GM18517 (cell line): Measurements from ENCODE around the gene PVRIG.
"Not testable (repeated sequence)": the region's sequence is repeated elsewhere in the genome, so short reads cannot be mapped to it uniquely, and the experiment has no call there.

ENCODE experiments used
- ATAC-seq: cut with Tn5 transposase; IDR thresholded peaks from one replicate; pipeline ENCODE4 v1.9.1; 2021; ENCODE audit warnings: mild to moderate bottlenecking, moderate library complexity; ENCODE audit not compliant: unreplicated experiment

The PVRIG gene

DNA sequence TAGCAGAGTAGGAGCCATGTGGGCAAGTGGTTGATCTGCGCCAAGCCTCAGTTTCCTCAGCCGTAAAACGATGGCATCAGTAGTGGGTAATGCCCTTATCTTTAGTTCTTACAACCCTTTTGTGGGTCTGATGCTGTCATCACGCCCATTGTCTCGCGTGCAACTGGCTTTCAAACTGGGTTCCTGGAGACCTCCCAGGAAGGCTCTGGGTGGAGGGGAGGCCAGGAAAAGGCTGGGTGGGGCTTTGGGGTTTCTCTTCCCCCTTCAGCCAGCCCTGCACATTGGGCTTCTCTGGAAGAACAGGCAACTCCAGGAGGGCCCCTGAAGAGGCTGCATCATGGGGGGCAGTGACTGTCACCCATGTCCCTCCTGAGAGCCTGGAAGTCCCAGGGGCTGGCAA, 5.1 kb downstream of the PVRIG start:
- ATAC-seq, result not testable (repeated sequence)

DNA sequence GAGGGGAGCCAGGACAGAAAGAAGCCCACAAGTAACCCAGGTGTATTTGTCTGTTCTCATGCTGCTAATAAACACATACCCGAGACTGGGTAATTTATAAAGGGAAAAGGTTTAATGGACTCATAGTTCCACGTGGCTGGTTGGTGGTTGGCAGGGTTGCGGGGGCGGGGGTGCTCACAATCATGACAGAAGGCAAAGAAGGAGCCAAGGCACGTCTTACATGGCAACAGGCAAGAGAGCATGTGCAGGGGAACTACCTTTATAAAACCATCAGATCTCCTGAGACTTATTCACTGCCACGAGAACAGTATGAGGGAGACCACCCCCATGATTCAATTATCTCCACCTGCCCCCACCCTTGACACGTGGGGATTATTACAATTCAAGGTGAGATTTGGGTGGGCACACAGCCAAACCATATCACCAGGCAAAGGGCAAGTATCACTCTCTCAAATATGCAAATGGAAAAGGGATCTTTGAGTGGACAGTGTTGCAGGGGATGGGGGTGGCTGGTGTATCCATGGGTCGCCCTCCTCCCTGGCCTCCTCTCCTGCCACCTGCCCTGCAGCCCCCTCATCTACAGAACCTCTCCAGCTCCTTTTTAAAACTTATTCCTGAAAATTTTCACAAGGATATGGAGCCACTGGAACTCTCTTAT, 15.0 kb downstream of the PVRIG start:
- not testable (repeated sequence) for ATAC-seq

DNA sequence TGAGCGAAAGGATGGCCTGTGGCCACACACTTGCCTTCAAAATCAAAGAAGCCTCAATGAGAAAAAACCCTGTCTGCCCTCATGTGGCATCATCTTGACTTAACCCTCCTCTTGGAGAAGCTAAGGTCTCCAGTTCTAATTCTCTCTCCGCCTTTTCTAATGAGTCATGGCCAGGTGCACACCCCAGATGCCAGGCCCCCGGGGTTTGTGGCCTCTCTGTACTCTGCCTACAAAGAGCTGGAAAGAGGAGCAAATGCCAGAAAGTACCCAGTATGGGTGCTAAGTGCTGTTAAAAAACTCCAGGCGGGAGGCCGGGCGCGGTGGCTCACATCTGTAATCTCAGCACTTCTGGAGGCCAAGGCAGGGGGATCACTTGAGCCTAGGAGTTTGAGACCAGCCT, 20.2 kb downstream of the PVRIG start:
- ATAC-seq, result not testable (repeated sequence)

DNA sequence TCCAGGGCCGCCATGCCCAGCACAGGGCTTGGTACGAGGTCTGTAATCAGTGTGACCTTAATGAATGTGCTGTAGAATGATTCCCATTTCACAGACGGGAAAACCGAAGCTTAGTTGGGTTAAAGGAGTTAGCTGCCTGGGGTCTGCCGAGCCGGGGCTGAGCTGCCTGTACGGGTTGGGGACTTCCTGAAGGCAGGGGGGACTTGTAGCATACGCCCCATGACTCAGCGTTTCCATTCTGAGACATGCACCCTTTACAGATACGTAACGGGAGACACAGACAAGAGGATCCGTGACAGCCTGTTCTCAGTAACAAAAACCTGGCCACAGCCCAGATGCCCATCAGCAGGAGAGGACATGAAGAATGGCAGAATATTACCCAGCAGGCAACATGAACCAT, 23.6 kb downstream of the PVRIG start:
- not testable (repeated sequence) for ATAC-seq

DNA sequence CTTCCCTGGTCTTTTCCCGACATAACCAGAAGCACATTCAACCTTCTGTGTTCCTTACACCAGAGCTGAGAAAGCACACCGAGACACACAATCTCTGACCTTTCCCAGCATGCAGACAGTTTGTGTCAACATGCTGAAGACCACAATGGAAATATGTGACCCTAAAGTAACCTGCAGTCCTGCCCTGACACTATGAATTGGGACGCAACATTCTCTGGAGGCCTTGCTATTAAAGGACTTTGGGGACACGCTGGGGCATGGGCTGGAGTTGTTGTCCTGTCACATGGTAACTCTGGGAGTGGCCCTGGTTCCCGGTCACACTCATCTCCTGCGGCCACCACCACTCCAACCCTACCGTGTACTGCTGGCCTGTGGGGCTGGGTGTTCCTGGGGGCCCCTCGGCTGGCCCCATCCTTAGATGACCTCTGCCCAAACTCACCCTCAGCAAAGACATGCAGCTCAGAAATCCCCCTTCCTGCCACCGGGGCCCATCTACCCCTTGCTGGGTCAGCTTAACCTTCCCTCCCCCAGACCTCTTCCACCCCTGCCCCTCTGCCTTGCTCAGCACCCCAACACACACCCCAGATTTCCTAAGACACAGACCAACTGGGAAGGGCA, 25.3 kb downstream of the PVRIG start:
- ATAC-seq, result not testable (repeated sequence)

DNA sequence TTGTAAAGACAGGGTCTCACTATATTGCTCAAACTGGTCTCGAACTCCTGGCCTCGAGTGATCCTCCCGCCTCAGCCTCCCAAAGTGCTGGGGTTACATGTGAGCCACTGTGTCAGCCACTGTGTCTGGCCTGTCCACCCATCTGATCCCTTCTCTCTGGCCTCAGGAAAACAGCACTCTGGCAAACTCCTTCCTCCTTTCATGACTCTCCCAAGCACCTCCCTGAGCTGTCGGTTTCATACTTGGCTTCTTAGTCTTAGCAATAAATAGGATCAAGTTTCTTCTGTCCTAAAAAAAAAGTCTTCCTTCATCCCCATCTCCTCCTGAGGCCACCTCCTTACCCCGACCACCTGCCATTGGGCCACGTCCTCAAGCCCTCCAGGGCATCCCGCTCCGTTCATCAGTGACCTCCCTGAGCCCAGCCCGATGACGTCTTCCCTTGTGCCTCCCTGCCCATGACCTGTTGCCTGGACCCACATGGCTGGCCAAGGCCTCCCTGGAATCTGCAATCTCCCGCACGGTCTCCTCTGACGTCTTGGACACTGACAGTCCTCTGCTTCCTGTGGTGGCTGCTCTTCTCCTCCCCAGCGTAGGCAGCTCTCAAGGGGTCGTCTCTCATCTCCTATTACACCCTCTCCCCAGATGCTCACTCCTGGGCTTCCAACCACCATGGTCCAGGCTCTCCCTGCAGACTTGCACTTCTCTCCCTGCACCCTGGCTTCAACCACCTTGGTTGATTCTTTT, 26.5 kb downstream of the PVRIG start:
- not testable (repeated sequence) for ATAC-seq

DNA sequence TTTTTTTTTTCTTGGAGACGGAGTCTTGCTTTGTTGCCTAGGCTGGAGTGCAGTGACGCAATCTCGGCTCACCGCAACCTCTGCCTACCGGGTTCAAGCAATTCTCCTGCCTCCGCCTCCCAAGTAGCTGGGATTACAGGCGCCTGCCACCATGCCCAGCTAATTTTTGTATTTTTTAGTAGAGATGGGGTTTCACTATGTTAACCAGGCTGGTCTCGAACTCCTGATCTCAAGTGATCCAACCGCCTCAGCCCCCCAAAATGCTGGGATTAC, 27.1 kb downstream of the PVRIG start:
- not testable (repeated sequence) for ATAC-seq

DNA sequence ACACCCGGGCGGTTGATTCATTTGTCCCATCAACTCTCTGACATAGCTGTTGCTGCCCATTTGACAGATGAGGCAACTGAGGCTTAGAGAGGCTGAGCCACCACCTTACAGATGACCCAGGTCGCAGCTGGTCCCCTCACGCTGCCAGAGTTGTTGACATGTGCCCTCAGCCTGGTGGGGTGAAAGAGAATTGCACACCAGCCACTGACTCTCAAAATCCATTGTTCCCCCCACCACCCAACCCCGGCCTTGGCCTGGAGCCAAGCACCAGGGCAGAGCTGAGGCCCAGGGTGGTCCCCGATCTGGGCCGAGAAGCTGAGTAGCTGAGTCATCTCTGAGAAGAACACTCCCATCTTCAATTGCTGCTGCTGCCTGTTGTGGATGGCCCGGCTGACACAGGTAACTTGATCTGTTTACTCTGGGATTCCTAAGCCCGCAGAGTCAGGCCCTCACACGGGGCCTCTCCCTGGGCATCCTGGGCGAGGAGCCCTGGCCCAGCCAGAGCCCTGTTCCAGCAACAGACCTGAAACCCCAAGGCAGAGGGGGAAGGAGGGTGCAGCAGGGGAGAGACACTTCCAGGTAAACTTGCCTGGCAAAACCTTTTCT, 27.5 kb downstream of the PVRIG start:
- ATAC-seq, result no peak

DNA sequence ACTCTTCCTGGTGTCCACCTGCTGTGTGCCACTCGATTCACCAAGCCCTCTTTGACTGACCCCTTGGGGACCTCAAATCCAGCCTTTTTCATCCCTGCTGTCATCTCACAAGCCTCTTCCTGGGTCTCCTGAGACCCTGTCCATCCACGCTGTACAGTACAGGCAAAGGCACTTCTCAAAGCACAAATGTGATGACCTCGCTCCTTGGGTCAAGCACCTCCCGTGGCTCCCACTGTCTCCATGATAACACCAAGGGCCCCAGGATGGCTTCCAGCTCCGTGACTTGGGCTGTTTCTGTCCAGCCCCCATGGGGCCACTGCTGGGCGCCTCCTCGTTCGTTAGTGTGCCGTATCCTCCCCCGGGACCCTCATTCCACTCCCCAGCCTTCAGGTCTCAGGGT, 28.7 kb downstream of the PVRIG start:
- no peak for ATAC-seq

DNA sequence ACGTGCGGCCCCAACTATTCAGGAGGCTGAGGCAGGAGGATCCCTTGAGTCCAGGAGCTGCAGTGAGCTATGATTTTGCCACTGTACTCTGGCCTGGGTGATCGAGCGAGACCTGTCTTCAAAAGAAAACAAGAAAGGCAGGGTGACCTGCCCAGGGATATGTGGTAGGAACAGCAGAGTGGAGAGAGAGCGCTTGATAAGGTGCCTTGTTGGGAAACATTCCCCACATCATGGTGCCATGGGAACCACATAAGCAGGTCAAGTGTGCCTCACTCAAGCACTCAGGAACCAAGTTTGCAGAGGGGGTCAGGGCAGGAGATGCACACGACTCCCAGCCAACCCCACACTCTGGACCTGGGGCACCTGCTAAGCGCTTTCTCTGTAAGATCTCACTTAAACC, 37.3 kb downstream of the PVRIG start:
- ATAC-seq, result no peak

DNA sequence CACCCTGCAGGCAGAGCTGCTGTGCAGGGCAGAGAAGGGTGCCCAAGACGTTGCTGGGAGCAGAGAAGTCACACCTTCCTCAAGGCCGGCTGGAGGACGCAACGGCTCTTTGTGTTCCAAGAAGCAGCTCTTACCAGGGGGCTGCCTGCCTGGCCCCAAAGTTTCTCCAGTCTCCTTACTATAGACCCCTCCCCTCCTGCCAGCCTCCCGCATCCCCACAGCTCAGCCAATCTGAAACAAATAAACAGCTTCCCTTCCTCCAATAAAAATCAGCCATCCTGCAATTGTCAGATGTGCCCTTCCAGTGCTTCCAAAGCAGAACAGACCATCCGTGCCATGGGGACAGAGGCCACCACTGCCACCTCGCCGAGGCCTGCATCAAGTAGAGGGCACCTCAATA, 40.2 kb downstream of the PVRIG start:
- not testable (repeated sequence) for ATAC-seq

DNA sequence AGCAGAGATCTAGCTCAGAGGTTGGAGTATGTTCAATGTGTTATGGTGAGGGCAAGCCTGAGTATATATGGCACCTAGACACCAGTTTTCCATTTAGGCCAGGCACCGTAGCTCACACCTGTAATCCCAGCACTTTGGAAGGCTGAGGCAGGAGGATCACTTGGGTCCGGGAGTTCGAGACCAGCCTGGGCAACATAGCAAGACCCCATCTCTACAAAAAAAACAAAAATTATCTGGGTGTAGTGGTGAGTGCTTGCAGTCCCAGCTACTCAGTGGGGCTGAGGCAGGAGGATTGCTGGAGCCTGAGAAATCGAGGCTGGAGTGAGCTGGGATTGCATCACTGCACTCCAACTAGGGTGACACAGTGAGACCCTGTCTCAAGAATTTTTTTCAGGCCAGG, 43.1 kb downstream of the PVRIG start:
- not testable (repeated sequence) for ATAC-seq

DNA sequence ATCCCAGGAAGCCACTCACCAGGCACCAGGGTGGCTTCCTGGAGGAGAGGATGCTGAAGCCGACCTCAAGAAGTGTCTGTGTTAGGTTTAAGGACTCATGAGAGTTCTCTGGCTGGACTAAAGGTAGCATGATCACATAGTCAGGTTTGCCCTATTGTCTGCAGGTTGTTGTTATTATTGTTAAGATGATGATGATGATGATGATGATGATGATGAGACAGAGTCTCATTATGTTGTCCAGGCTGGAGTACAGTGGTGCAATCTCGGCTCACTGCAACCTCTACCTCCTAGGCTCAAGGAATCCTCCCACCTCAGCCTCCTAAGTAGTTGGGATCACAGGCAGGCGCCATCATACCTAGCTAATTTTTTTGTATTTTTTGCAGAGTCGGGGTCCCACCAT, 44.5 kb downstream of the PVRIG start:
- not testable (repeated sequence) for ATAC-seq

DNA sequence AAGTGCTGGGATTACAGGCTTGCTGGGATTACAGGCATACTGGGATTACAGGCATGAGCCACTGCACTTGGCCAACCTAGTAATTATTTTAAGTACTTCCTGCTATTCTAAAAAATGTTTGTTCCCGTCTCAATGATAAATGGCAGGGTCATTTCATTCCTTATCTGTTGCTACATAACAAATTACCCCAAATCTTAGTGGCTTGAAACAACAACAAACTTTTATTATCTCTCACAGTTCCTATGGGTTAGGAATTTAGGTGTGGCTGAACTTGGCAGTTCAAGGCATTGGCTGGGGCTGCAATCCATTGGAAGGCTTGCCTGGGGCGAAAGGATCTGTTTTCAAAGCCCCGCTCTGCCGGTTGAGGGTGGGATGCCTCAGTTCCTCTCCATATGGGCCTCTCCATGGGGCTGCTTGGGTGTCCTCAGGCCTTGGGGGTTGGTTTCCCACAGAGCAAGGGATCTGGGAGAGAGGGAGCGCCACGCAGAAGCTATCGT, 45.0 kb downstream of the PVRIG start:
- not testable (repeated sequence) for ATAC-seq

DNA sequence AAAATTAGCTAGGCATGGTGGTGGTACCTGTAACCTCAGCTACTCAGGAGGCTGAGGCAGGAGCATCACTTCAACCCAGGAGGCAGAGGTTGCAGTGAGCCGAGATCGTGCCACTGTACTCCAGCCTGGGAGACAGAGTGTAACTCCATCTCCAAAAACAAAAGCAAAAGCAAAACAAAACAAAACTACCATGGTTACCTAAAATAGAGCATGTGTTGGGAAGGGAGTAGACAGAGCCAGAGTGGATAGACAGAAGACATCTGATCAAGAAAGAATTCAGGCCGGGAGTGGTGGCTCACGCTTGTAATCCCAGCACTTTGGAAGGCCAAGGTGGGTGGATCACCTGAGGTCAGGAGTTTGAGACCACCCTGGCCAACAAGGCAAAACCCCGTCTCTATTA, 46.1 kb downstream of the PVRIG start:
- not testable (repeated sequence) for ATAC-seq

DNA sequence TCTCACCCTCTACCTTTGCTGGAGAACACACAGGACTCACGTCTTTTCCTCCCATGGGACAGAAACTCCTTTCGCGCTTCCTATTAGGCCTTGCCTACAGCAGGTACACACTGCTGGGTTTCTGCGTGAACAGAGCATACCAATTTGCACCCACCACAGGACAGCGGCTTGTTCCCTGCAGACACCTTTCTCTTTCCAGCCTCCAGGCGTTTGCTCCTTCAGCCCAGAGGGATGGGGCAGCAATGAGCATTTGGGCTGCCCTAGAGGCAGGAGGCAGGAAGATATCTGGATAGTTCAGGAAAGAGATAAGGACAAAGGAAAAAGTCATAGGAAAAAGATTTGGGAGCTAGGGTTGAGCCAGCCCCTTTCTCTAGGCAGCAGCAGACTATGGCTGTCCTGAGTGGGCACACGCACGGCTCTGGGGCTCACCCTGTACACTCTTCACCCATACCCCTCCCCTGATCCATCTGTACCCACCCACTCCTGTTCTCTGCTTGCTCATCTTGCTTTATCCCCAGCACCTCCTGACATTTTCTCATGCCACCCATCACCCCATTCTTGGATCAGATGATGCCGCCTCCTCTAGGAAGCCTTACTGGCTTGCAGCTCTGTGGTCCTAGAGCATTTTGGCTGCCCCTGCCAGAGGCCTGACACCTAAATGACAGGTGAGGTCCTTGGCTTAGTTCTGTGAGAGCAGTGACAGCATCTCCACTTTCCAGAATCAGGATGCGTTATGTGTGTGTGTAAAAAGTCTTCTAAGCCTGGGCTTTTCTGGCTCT, 47.0 kb downstream of the PVRIG start:
- no peak for ATAC-seq

DNA sequence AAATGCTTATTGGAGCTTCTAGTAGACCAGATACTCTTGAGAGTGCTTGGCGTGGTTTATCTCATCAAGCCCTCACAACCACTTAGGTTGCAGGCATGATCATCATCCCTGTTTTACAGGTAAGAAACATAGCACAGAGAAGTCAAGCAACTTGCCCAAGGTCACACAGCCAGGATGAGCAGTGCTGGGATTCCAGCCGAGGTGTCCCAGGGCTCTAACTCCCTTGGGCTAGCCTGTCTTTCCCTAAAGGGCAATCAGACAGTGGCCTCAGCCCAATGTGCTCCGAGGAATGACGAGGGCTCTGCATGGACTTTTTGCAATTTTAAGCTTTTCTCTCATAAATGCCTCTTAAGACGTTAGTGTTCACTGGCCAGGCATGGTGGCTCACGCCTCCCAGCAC, 47.9 kb downstream of the PVRIG start:
- no peak for ATAC-seq

DNA sequence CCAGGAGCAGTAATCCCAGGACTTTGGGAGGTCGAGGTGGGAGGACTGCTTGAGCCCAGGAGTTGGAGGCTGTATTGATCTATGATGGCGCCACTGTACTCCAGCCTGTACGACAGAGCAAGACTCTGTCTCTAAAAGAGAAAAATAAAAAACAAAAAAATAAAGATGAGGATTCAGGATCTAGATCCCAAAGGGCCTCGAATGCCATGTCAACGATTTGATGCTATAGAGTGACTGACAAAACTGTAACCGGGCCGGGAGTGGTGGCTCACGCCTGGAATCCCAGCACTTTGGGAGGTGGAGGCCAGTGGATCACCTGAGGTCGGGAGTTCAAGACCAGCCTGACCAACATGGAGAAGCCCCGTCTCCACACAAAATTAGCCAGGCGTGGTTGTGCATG, 49.1 kb downstream of the PVRIG start:
- ATAC-seq, result not testable (repeated sequence)

DNA sequence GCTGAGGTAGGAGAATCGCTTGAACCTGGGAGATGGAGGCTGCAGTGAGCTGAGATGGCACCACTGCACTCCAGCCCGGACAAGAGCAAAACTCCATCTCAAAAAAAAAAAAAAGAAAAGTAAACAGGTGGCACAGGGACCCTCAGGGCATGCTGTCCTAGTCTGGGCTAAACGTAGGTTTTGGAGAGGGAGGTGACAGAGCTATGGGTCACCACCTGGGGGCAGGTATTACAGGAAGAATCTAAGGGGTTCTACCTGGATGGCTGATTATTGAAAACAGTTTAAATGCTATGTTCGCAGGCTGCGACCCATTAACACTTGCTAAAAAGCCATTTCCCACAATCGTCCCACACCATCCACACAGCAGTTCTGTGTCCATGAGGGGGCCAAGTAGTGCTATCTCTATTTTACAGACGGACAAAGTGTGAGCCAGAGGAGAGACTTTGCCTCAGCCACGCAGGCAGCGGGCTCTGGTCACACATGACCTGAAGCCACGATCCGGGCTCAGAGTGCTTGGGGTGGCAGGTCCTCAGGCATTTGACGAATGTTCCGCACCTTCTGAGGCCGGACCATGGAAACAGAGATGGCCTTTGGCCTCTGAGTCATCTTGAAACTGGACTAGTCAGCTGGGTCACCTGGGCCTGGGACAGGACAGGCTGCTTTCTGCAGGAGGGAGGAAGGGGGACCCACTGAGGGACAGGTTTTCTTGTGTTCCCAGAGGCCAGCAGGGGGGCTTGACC, 49.7 kb downstream of the PVRIG start:
- not testable (repeated sequence) for ATAC-seq
